RCC 7860 (cell line): ENCODE data around the gene GNB1.

Source experiments
- DNase-seq: peaks from one replicate; pipeline ENCODE4 v3.0.0-alpha.2; 2015; ENCODE audit warnings: low spot score
- FAIRE-seq: peaks from 2 replicates; lab custom pipeline; 2012; peaks lifted over from hg19 to GRCh38; lab: Jason Lieb, UNC

Gene GNB1

GRCh38 chr1:1832820-1833219, 58.1 kb downstream of the GNB1 start:
- DNase-seq (peak; percentile 56), FAIRE-seq (no peak)

DNA sequence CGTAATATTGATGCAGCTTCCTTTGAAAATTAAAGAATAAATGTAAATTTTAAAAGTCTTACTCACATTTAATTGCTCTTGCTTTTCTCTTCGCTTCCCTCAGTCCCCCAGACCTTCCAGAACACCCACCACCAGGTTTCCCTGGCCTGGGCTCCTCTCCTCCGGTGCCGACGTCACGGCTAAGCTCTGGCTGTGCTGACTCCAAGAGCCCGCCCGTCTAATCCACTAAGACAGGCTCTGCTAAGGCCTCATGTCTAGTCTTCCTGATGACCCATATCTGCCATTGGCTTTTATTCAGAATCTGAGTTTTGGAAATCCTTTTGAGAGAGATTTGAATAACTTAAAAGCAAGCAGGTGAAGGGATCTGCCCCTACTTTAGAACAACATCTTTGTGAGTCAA, 58.7 kb downstream of the GNB1 start:
- no peak for FAIRE-seq
- DNase-seq, result no peak

DNA sequence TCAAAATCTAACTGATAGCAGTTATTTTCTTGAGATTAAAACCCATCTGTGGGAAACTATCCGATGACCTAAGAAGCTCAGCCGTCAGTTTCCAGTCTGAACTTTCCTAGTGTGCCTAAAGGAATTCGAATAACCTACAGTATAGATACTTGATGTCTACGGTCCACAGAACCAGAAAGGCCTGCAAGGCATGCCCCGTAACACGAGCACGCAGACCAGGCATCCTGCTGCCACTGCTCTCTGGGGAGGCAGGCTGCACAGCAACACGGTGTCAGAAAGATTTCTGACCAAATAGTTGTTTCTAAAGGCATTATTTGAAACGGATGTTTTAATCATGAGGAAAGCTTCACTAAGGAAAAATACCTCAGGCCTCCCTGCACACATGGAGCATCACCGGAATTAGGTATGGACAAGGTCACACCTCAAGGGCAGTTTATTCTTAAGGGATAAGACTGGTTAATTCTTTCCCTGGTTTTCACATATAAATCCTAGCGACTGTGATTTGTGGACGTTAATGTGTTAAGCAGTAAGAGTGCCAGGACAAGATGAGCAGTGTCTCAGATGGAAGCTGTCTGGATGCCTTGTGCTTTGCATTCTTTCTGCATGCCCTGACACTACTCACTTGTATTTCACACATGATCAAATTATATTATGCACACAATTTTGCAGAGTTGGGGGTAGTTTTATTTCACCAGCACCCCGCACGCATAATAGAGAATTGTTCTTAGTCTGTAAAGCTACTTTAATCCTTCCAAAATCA, 63.6 kb downstream of the GNB1 start:
- FAIRE-seq (no peak), DNase-seq (peak; percentile 75)

- FAIRE-seq (peak; percentile 93), DNase-seq (peak; percentile 71)
Observed at GRCh38 chr1:1826356-1827088, 64.4 kb downstream of the GNB1 start.

- no peak for DNase-seq
- FAIRE-seq, result no peak
Observed at GRCh38 chr1:1825217-1825616, 65.7 kb downstream of the GNB1 start.

DNA sequence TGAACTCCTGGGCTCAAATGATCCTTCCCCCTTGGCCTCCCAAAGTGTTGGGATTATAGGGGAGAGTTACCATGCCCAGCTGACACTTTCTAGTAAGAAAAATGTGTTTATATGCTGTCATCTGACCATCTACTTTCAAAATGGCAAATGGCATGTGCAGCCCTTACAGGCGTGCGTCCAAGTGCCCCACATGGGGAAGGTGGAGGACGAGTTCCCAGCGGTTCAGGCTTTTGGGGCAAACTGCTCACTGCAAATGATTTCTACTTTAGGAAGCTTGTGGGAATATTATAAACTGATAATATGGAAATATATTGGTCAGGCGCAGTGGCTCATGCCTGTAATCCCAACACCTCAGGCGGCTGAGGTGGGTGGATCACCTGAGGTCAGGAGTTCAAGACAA, 71.1 kb downstream of the GNB1 start:
- DNase-seq, result no peak
- FAIRE-seq, result no peak

DNA sequence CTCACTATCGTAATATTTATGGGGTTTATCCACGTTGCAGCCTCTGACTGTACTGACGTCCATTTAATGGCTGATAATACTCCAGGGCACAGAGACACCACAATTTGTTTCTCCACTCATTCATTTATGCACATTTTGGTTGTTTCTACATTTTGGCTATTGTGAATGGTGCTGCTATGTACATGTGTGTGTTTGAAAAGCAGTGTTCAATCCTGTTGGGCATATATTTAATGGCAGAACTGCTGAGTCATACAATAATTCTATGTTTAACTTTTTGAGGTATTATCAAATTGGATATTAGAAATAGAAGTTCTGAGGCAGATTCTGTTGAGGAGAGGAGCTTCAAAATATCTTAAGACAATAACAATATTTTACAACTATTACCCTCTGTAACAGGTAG, 73.7 kb downstream of the GNB1 start:
- FAIRE-seq, result no peak
- no peak for DNase-seq

DNA sequence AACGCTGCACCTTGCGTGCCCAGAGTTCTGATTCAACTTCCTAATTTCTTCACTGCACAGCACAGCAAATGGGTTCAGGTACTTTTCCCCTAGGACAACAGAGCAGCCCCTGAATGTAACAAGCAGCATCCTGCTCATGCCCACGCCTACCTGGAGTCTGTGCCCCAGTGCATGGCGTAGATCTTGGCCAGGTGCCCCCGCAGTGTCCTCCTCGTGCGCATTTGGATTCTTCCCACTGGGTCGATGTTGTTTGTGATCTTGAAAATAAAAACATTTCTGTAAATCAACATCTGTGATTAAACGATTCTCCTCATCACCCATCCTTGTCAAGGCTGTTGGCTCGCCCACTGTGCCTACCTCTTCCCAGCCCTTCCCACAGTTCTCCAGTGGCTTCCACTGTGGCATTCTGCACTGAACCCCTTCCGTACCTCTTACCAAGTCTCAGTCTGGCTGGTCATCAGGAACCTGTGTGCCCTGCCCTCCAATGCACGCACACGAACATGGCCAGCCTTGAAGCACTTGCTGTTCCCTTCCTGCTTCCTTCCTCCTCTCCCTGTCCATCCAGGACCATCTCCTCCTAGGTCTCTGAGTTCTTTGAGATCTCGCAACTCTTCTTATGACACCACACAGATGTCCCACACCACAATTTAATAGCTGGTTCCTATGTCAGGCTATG, 75.1 kb downstream of the GNB1 start:
- DNase-seq (no peak), FAIRE-seq (no peak)

- FAIRE-seq (no peak), DNase-seq (no peak)
Observed at GRCh38 chr1:1809489-1809888, 81.4 kb downstream of the GNB1 start.

- DNase-seq (no peak), FAIRE-seq (no peak)
Observed at GRCh38 chr1:1808206-1808605, 82.7 kb downstream of the GNB1 start.

DNA sequence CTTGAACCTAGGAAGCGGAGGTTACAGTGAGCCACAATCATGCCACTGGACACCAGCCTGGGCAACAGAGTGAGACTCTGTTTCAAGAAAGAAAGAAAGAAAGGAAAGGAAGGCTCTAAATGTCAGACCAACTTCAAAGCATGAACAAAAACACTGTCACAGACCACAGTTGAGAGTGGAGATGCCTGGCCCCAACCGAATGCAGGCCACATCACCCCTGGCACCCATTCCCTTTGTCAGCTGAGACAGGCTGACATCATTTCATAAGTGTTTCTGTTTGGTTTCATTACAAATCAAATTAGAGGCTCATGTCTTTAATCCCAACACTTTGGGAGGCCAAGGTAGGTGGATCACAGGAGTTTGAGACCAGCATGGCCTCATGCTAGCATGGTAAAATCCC, 84.0 kb downstream of the GNB1 start:
- FAIRE-seq (no peak), DNase-seq (no peak)

GRCh38 chr1:1804301-1804700, 86.6 kb downstream of the GNB1 start:
- no peak for FAIRE-seq
- DNase-seq, result no peak

DNA sequence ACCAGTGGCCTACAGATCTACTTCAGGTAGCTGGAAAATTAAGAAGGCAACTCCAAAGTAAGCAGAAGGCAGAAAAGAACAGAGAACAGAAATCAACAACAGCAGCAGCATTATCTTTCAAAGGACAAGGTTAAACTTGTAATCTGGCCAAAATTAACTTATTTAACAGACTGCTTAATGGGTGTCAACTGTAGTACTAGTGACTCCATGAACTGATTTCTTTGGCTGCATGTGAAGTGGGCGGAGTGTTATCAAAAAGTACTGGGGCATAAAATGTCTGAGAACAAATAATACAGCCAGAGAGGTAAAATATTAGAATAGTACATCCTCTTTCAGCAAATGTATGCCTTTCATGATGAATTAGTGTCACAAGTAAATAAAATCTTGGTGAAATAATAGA, 88.0 kb downstream of the GNB1 start:
- DNase-seq (no peak), FAIRE-seq (no peak)

DNA sequence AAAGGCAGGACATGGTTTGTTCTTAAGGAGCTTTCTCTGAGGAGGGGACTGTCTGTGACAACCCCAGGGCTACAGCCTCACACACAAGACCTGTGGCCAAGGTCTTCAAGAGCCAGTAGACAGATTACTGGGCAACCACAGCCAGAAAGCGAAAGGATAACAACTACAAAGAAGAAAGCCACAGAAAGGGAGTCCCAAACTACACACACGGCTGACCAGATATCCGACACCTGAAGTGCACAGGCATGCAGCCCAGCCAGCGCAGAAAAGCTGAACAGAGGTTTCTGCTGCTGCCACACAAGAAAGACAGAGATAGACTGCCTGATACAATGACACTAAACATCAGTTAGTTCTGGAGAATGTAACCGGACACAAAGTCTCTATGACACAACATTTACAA, 91.2 kb downstream of the GNB1 start:
- DNase-seq, result no peak

GRCh38 chr1:1797731-1798341, 93.1 kb downstream of the GNB1 start:
- FAIRE-seq, result no peak

More for the DNA sequence above, 91.2 kb downstream of the GNB1 start:
- no peak for FAIRE-seq

DNA sequence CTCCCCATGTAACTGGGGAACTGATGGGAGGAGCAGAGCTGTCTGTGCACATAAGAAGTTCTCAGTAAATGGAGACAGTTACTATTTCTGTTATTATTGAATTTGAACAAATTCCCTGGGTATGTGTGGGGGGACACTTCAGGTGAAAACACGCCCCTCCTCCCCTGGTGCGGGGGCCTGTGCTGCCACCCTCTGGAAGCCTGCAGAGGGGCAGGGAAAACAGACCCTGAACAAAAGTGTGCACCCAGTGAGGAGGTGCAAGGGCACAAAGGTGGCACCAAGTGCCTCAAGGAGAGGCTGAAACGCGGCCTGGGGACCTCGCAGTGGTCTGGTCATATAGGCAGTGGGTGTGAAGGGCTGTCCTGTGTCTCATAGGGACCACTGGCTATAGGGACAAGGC, 94.4 kb downstream of the GNB1 start:
- FAIRE-seq, result no peak

More at GRCh38 chr1:1797731-1798341, 93.1 kb downstream of the GNB1 start:
- DNase-seq, result no peak

GRCh38 chr1:1794999-1795398, 95.9 kb downstream of the GNB1 start:
- no peak for DNase-seq
- no peak for FAIRE-seq

More for the DNA sequence above, 94.4 kb downstream of the GNB1 start:
- DNase-seq, result no peak

- FAIRE-seq, result no peak
- no peak for DNase-seq
Observed at GRCh38 chr1:1793481-1794244, 97.2 kb downstream of the GNB1 start.

DNA sequence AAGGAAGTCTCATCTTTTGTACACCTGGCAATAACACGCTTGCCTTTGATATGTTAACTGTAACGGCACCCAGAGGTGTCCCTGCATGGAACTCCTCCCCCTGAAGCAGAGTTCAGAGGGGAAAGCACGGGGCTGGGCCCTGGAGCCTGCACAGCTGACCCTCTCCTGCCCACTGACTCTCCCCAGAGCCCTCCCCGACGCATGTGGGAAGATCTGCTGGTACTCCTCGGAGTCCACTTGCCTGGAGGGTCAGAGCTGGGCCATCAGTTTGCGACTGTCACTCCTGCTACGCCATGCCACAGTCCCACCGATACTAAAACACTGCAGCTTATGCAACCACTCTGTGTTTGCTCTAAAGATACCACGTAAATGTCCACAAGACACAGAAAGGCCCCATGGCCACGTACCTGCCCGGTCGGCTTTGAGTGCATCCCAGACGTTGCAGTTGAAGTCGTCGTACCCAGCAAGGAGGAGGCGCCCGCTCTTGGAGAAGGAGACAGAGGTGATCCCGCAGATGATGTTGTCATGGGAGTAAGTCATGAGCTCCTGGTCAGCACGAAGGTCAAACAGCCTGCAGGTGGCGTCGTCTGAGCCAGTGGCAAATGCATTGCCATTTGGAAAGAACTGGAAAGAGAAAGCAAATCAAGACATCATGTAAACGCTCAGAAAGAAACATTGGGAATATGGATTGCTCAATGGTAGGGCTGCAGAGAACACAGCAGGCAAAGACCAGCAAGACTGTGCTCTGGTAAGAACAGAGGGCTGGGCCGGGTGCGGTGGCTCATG, 102.0 kb downstream of the GNB1 start:
- DNase-seq, result no peak
- FAIRE-seq, result no peak

GRCh38 chr1:1788136-1788535, 102.8 kb downstream of the GNB1 start:
- DNase-seq (no peak), FAIRE-seq (no peak)
